Subcutaneous abdominal adipose tissue (tissue), 5 donors: ENCODE measurements around the gene IFITM5.

Source experiments
- H3K27ac ChIP-seq: one replicate; pipeline ENCODE4 v1.7.0; 2013; ENCODE audit warnings: low read depth, mild to moderate bottlenecking, inconsistent platforms, low read length, moderate library complexity
- H3K27me3 ChIP-seq, 5 donors: one replicate each; pipeline ENCODE4 v1.7.0; 2013; ENCODE audit warnings: low read length in 5 of 5, inconsistent platforms in 1 of 5; ENCODE audit not compliant: control insufficient read depth in 5 of 5, insufficient read depth in 4 of 5
- H3K36me3 ChIP-seq, 5 donors: one replicate each; pipeline ENCODE4 v1.7.0; 2013; ENCODE audit warnings: low read length in 5 of 5; ENCODE audit not compliant: control insufficient read depth in 5 of 5, insufficient read depth in 5 of 5
- H3K4me1 ChIP-seq, 5 donors: one replicate each; pipeline ENCODE4 v1.7.0; 2013; ENCODE audit warnings: low read length in 5 of 5, mild to moderate bottlenecking in 3 of 5, moderate library complexity in 1 of 5; ENCODE audit not compliant: control insufficient read depth in 5 of 5, insufficient read depth in 5 of 5
- H3K4me3 ChIP-seq, 5 donors: one replicate each; pipeline ENCODE4 v1.7.0; 2013; ENCODE audit warnings: low read length in 5 of 5, low read depth in 1 of 5
- H3K9ac ChIP-seq, 5 donors: one replicate each; pipeline ENCODE4 v1.7.0; 2013; ENCODE audit warnings: low read length in 5 of 5, mild to moderate bottlenecking in 4 of 5, moderate library complexity in 3 of 5
- H3K9me3 ChIP-seq, 5 donors: one replicate each; pipeline ENCODE4 v1.7.0; 2013; ENCODE audit warnings: low read length in 5 of 5; ENCODE audit not compliant: control insufficient read depth in 5 of 5
- donor health status: healthy.
- donor health status: healthy.
- donor health status: healthy.
- donor health status: healthy.
- donor health status: healthy.

IFITM5 gene

GRCh38 chr11:266676-267439 is 32.5 kb downstream of the IFITM5 start:
- Histone ChIP-seq H3K4me1 (peaks cover 0 to 26% (median 6%) of the 10 kb centered on the region in 5 donors), H3K27me3 (peaks cover 0 to 3% (median under 1%) of the 10 kb centered on the region in 5 donors), H3K36me3 (no peaks in the 10 kb centered on the region), H3K9ac (no peak overlapping the region), H3K27ac (no peak overlapping the region), H3K4me3 (no peak overlapping the region), H3K9me3 (peaks cover 0 to 6% (median 0%) of the 10 kb centered on the region in 5 donors)

GRCh38 chr11:261624-262023 is 37.7 kb downstream of the IFITM5 start:
- Histone ChIP-seq H3K27me3 (peaks cover 0 to 7% (median 0%) of the 10 kb centered on the region in 5 donors), H3K9me3 (peaks cover 0 to 6% (median 0%) of the 10 kb centered on the region in 5 donors), H3K36me3 (no peaks in the 10 kb centered on the region), H3K4me3 (no peak overlapping the region), H3K4me1 (no peaks in the 10 kb centered on the region), H3K27ac (no peak overlapping the region), H3K9ac (no peak overlapping the region)

- Histone ChIP-seq H3K4me3 (no peak overlapping the region), H3K27ac (no peak overlapping the region), H3K36me3 (no peaks in the 10 kb centered on the region), H3K4me1 (no peaks in the 10 kb centered on the region), H3K9ac (no peak overlapping the region), H3K9me3 (no peaks in the 10 kb centered on the region), H3K27me3 (peaks cover 0 to 7% (median 0%) of the 10 kb centered on the region in 5 donors)
These were observed 39.9 kb downstream of the IFITM5 start for GRCh38 chr11:259413-259812.

GRCh38 chr11:257766-258493 is 41.4 kb downstream of the IFITM5 start:
- H3K4me1 ChIP-seq, result no peaks in the 10 kb centered on the region
- no peak overlapping the region for H3K9ac ChIP-seq
- peaks cover 0 to 11% (median 10%) of the 10 kb centered on the region in 5 donors for H3K36me3 ChIP-seq

GRCh38 chr11:256952-257737 is 42.2 kb downstream of the IFITM5 start:
- Histone ChIP-seq H3K27ac (no peak overlapping the region), H3K4me1 (no peaks in the 10 kb centered on the region), H3K9me3 (no peaks in the 10 kb centered on the region), H3K27me3 (peaks cover 0 to 7% (median 0%) of the 10 kb centered on the region in 5 donors), H3K9ac (no peak overlapping the region), H3K4me3 (no peak overlapping the region), H3K36me3 (peaks cover 0 to 19% (median 18%) of the 10 kb centered on the region in 5 donors)

More at GRCh38 chr11:257766-258493, 41.4 kb downstream of the IFITM5 start:
- no peaks in the 10 kb centered on the region for H3K9me3 ChIP-seq
- H3K27ac ChIP-seq, result no peak overlapping the region
- peaks cover 0 to 7% (median 0%) of the 10 kb centered on the region in 5 donors for H3K27me3 ChIP-seq
- H3K4me3 ChIP-seq, result no peak overlapping the region

GRCh38 chr11:255816-256215 is 43.5 kb downstream of the IFITM5 start:
- no peak overlapping the region for H3K27ac ChIP-seq
- no peak overlapping the region for H3K9ac ChIP-seq
- no peaks in the 10 kb centered on the region for H3K4me1 ChIP-seq
- H3K9me3 ChIP-seq, result no peaks in the 10 kb centered on the region
- H3K36me3 ChIP-seq, result peaks cover 0 to 31% (median 31%) of the 10 kb centered on the region in 5 donors
- peaks cover 0 to 7% (median 0%) of the 10 kb centered on the region in 5 donors for H3K27me3 ChIP-seq
- no peak overlapping the region for H3K4me3 ChIP-seq

GRCh38 chr11:255176-255575 is 44.1 kb downstream of the IFITM5 start:
- H3K27ac ChIP-seq, result no peak overlapping the region
- H3K9ac ChIP-seq, result no peak overlapping the region
- peaks cover 0 to 7% (median 0%) of the 10 kb centered on the region in 5 donors for H3K27me3 ChIP-seq
- no peaks in the 10 kb centered on the region for H3K4me1 ChIP-seq
- no peak overlapping the region for H3K4me3 ChIP-seq
- H3K36me3 ChIP-seq, result peaks cover 3 to 38% (median 37%) of the 10 kb centered on the region in 5 donors
- no peaks in the 10 kb centered on the region for H3K9me3 ChIP-seq

GRCh38 chr11:253886-254270 is 45.4 kb downstream of the IFITM5 start:
- Histone ChIP-seq H3K4me3 (no peak overlapping the region), H3K9ac (no peak overlapping the region), H3K27ac (no peak overlapping the region), H3K4me1 (no peaks in the 10 kb centered on the region), H3K27me3 (peaks cover 0 to 3% (median 0%) of the 10 kb centered on the region in 5 donors), H3K9me3 (no peaks in the 10 kb centered on the region), H3K36me3 (peaks cover 6 to 50% (median 46%) of the 10 kb centered on the region in 5 donors)

GRCh38 chr11:253160-253885 is 46.0 kb downstream of the IFITM5 start:
- Histone ChIP-seq H3K4me1 (no peaks in the 10 kb centered on the region), H3K4me3 (no peak overlapping the region), H3K9me3 (no peaks in the 10 kb centered on the region), H3K27me3 (peaks cover 0 to 3% (median 0%) of the 10 kb centered on the region in 5 donors), H3K36me3 (peaks cover 9 to 55% (median 52%) of the 10 kb centered on the region in 5 donors), H3K27ac (no peak overlapping the region), H3K9ac (no peak overlapping the region)
